ENCODE data around the gene CISD1. TPM values are rescaled to one million over a fixed set of nuclear protein-coding genes. Genes with fewer than 3 reads are reported as not detected.

The CISD1 gene
- 13.8 TPM for total RNA-seq (2013)
- polyA plus RNA-seq (10 to 100 TPM in 2 of 3 donors, 1 to 10 TPM in 1; 5.4 to 29.4 (median 24.9) TPM), polyA minus RNA-seq (1.5 and 2.1 TPM in 2 replicates), total RNA-seq (0.25 to 7.6 (median 3.1) reads per million in 11 experiments)

GRCh38 chr10:58268946-58269781, at the start of gene CISD1:
Gene CISD1, plus strand, starts transcription at chr10:58269162. Its CDS starts 112 bp downstream, at chr10:58269274.
- peak within 1 kb of the TSS; percentile 91 for H3K4me2 ChIP-seq (replicated peaks; ENCODE audit: extremely low read depth, low read length, poor library complexity, severe bottlenecking)
- intact Hi-C loops (cut with micrococcal nuclease), result loop anchor here (1.0 to 10.0 kb wide), 3 partner anchors 66 to 1636 kb away; partner anchors contain the start of genes CCDC6 (in 1 of the 2) and UBE2D1 (in 1 of the 2)
- H3K27ac Mint-ChIP-seq, result peak within 1 kb of the TSS; percentile 92 to 99 (median 97)

More at GRCh38 chr10:58268946-58269781, at the start of gene CISD1:
- TF ChIP-seq CTCF (IDR thresholded peaks at IDR 0.05), result no peak
- peaks cover 0 to 8% (median 0%) of the 10 kb centered on the region in 7 donors for H3K9me3 Mint-ChIP-seq
- H3K27me3 ChIP-seq (ENCODE audit: control insufficient read depth in 2 of 2, insufficient read depth in 2 of 2, low read length in 2 of 2), result no peaks in the 10 kb centered on the region
- H3K27me3 Mint-ChIP-seq (ENCODE audit: low read depth in 3 of 3), result peaks cover 0 to 2% (median 0%) of the 10 kb centered on the region in 3 donors
- peaks cover 29 to 42% of the 10 kb centered on the region in 2 donors for H3K4me1 ChIP-seq (ENCODE audit: control insufficient read depth in 1 of 2, insufficient read depth in 2 of 2, low read length in 2 of 2)
- peaks cover 11% of the 10 kb centered on the region for H4K20me1 ChIP-seq (ENCODE audit: insufficient read depth, low read length)
- H3K4me3 ChIP-seq (replicated peaks in 1 of 3; ENCODE audit: low read depth in 2 of 3, low read length in 3 of 3), result peak within 1 kb of the TSS; percentile 44 to 83 (median 62)
- peaks cover 29% of the 10 kb centered on the region for H3K4me1 Mint-ChIP-seq
- H3K9ac ChIP-seq (ENCODE audit: insufficient read depth, low read length, poor library complexity, severe bottlenecking), result peak within 1 kb of the TSS; percentile 69
- H3K36me3 Mint-ChIP-seq, result no peaks in the 10 kb centered on the region
- under 1% methylated on average over 44 of the region's 66 CpGs for WGBS (ENCODE audit: insufficient coverage)
- no peaks in the 10 kb centered on the region for H3K36me3 ChIP-seq (replicated peaks in 1 of 2; ENCODE audit: control insufficient read depth in 1 of 2, insufficient read depth in 2 of 2, low read length in 2 of 2)
- H3K9me3 ChIP-seq (replicated peaks in 1 of 2; ENCODE audit: control insufficient read depth in 1 of 2, insufficient read depth in 1 of 2, low read length in 2 of 2), result no peaks in the 10 kb centered on the region
- peak within 1 kb of the TSS; percentile 93 to 98 for H3K4me3 Mint-ChIP-seq
- H3K79me2 ChIP-seq (ENCODE audit: insufficient read depth, low read length), result peaks cover 56% of the 10 kb centered on the region
- DNase-seq, result peak; percentile 96 to 99 (median 97)
- H2AFZ ChIP-seq (ENCODE audit: insufficient read depth, low read depth, low read length, poor library complexity, severe bottlenecking), result peak within 1 kb of the TSS; percentile 98
- H3K27ac ChIP-seq (ENCODE audit: low read depth in 1 of 2, low read length in 2 of 2), result peak within 1 kb of the TSS; percentile 84 to 100

All from CD14-positive monocyte (primary cell).